Activated CD8-positive, alpha-beta memory T cell treated with anti-CD3 and anti-CD28 coated beads for 36 hours (primary cell): ENCODE results near the gene PARVB. TPM values are rescaled to one million over a fixed set of nuclear protein-coding genes. Genes with fewer than 3 reads are reported as not detected.

ENCODE experiments used
- CTCF ChIA-PET: fragments of 350-600 bp; sonication (Branson Sonifier 250); formaldehyde crosslinking; loops from one replicate; lab custom pipeline; 2021; ENCODE audit warnings: antibody characterized with exemption; lab: Charles Lee
- POLR2A ChIA-PET: fragments of 350-600 bp; sonication (Branson Sonifier 250); formaldehyde crosslinking; loops from one replicate; lab custom pipeline; 2021; ENCODE audit warnings: antibody characterized with exemption; lab: Charles Lee
- total RNA-seq, 2 experiments: library from RNA; stranded (reverse); gene quantifications; one replicate each; pipeline ENCODE4 v1.2.3, GENCODE V29; 2021

Gene PARVB
- total RNA-seq, 2 experiments from 2014 or later, result 94.0 to 101 TPM

- ChIA-PET CTCF (interaction anchor here (1.0 kb wide), 1 partner anchor 14 kb away, joined by 4 read pairs; no protein-coding TSS in a partner anchor), POLR2A (no interaction called here)
Observed at GRCh38 chr22:44071781-44072326, 47.8 kb downstream of the PARVB start.

GRCh38 chr22:44074337-44074984 lies 50.4 kb downstream of the PARVB start:
- ChIA-PET CTCF (no interaction called here), POLR2A (no interaction called here)

- POLR2A ChIA-PET, result no interaction called here
- CTCF ChIA-PET, result no interaction called here
Observed at GRCh38 chr22:44075022-44075421, 50.9 kb downstream of the PARVB start.

- POLR2A ChIA-PET, result no interaction called here
- CTCF ChIA-PET, result no interaction called here
Observed at GRCh38 chr22:44075670-44076069, 51.6 kb downstream of the PARVB start.

GRCh38 chr22:44076825-44077224 lies 52.7 kb downstream of the PARVB start:
- ChIA-PET CTCF (no interaction called here), POLR2A (no interaction called here)

GRCh38 chr22:44080936-44081861 lies 57.1 kb downstream of the PARVB start:
- CTCF ChIA-PET, result interaction anchor here (0.6 to 3.5 kb wide), 13 partner anchors 11 to 546 kb away, joined by 3 to 22 read pairs (median 3); no protein-coding TSS in a partner anchor

GRCh38 chr22:44082801-44083200 lies 58.7 kb downstream of the PARVB start:
- CTCF ChIA-PET, result interaction anchor here (1.7 to 3.5 kb wide), 3 partner anchors 12 to 90 kb away, joined by 5 to 22 read pairs (median 9); no protein-coding TSS in a partner anchor
- POLR2A ChIA-PET, result no interaction called here

More at GRCh38 chr22:44080936-44081861, 57.1 kb downstream of the PARVB start:
- POLR2A ChIA-PET, result no interaction called here

- CTCF ChIA-PET, result interaction anchor here (0.6 to 3.5 kb wide), 3 partner anchors 89 to 174 kb away, joined by 3 to 22 read pairs (median 5); no protein-coding TSS in a partner anchor
Observed at GRCh38 chr22:44084044-44084772, 60.1 kb downstream of the PARVB start.

GRCh38 chr22:44085743-44086270 lies 61.7 kb downstream of the PARVB start:
- ChIA-PET CTCF (interaction anchor here (0.9 to 2.5 kb wide), 7 partner anchors 14 to 540 kb away, joined by 3 to 20 read pairs (median 4); no protein-coding TSS in a partner anchor), POLR2A (interaction anchor here (0.6 kb wide), 1 partner anchor 94 kb away, joined by 3 read pairs; no protein-coding TSS in a partner anchor)

More at GRCh38 chr22:44084044-44084772, 60.1 kb downstream of the PARVB start:
- POLR2A ChIA-PET, result no interaction called here

GRCh38 chr22:44086271-44087088 lies 62.4 kb downstream of the PARVB start:
- ChIA-PET CTCF (interaction anchor here (0.9 to 2.5 kb wide), 7 partner anchors 15 to 539 kb away, joined by 3 to 20 read pairs (median 4); no protein-coding TSS in a partner anchor), POLR2A (interaction anchor here (0.6 kb wide), 1 partner anchor 95 kb away, joined by 3 read pairs; no protein-coding TSS in a partner anchor)

GRCh38 chr22:44087089-44087430 lies 63.0 kb downstream of the PARVB start:
- POLR2A ChIA-PET, result no interaction called here

GRCh38 chr22:44088976-44089570 lies 65.0 kb downstream of the PARVB start:
- POLR2A ChIA-PET, result no interaction called here
- CTCF ChIA-PET, result no interaction called here

More at GRCh38 chr22:44087089-44087430, 63.0 kb downstream of the PARVB start:
- CTCF ChIA-PET, result interaction anchor here (1.8 to 2.5 kb wide), 2 partner anchors 15 to 94 kb away, joined by 4 to 20 read pairs; no protein-coding TSS in a partner anchor

GRCh38 chr22:44089717-44090570 lies 65.8 kb downstream of the PARVB start:
- POLR2A ChIA-PET, result no interaction called here
- CTCF ChIA-PET, result no interaction called here

GRCh38 chr22:44090571-44090905 lies 66.4 kb downstream of the PARVB start:
- POLR2A ChIA-PET, result no interaction called here
- CTCF ChIA-PET, result no interaction called here

- ChIA-PET CTCF (no interaction called here), POLR2A (no interaction called here)
Observed at GRCh38 chr22:44091021-44091721, 67.1 kb downstream of the PARVB start.

- POLR2A ChIA-PET, result no interaction called here
- CTCF ChIA-PET, result no interaction called here
Observed at GRCh38 chr22:44091751-44092150, 67.6 kb downstream of the PARVB start.
